HepG2 (cell line): Measurements from ENCODE around the gene SEC24B. TPM values are rescaled to one million over a fixed set of nuclear protein-coding genes. Genes with fewer than 3 reads are reported as not detected.

Source experiments
- microRNA counts: library from miRNA; unstranded; fragments of <30 nt; microRNA quantifications from one replicate; lab custom pipeline; 2015
- microRNA-seq: library from miRNA; unstranded; fragments of <30 nt; microRNA quantifications from one replicate; pipeline ENCODE4, GENCODE V29; 2020
- polyA plus RNA-seq, 8 experiments: library from polyadenylated mRNA; depleted of rRNA in 3 of 8; stranded (reverse) in 7 of 8; unstranded in 1 of 8; fragments of >200 nt; fragmentation: Illumina TruSeq in 4 of 8; extraction: Trizol in 4 of 8; gene quantifications; 2 replicates each; pipeline versions ENCODE4 v1.2.1 to v1.2.3, GENCODE V29; 2011 to 2016; ENCODE audit warnings: low read depth in 4 of 8, missing spikeins in 1 of 8, mixed read lengths in 1 of 8; ENCODE audit not compliant: insufficient read depth in 1 of 8
- small RNA-seq, 3 experiments: library from RNA; depleted of rRNA; stranded (forward); fragments of <200 nt; gene quantifications; one replicate each; pipeline ENCODE3, GENCODE V24; 2012; ENCODE audit warnings: low read depth in 2 of 3, low replicate concordance in 1 of 3; ENCODE audit not compliant: insufficient read length in 3 of 3, insufficient read depth in 2 of 3
- total RNA-seq, 5 experiments: library from RNA; depleted of rRNA; stranded (reverse); fragments of >200 nt; fragmentation: Illumina TruSeq; extraction: Trizol; gene quantifications; 2 replicates each; pipeline ENCODE4 v1.2.3, GENCODE V29; 2016; ENCODE audit warnings: low read depth in 1 of 5

SEC24B gene
- total and polyA plus RNA-seq, 2 of the 13 experiments (the other 11 are each of a cell fraction or from before 2014, with no cell fraction given), result 14.6 to 39.0 TPM

MicroRNA genes within 50 kb of the gene (microRNA counts, 767-probe panel; counts per million panel counts)
- microRNA hsa-miR-576-3p (lab: Ali Mortazavi, UCI), result not detected
- microRNA hsa-miR-576-5p (lab: Ali Mortazavi, UCI), result not detected

Small RNA genes within 50 kb of the gene (microRNA-seq; reads per million reads assigned to microRNA genes)
- 32.2 reads per million, percentile 62 among the genes with 10 or more reads in this experiment for gene MIR576

Small RNA genes within 50 kb of the gene (small RNA-seq; reads per million reads assigned to genes)
- 1.1 to 409 (median 66.4) reads per million in 3 experiments for gene MIR576
- gene RN7SL55P, result 0 reads per million in 3 experiments

Other genes starting within 250 kb of the SEC24B start
- gene COL25A1, start 131.2 kb upstream of the SEC24B start, total RNA-seq (2016; rRNA removed; fragmentation: Illumina TruSeq; extraction: Trizol), result not detected in 2 replicates
- not detected in 2 replicates for gene COL25A1, start 131.2 kb upstream of the SEC24B start, polyA plus RNA-seq (2011; rRNA removed)
- gene MCUB, start 126.4 kb downstream of the SEC24B start, total RNA-seq (2016; rRNA removed; fragmentation: Illumina TruSeq; extraction: Trizol), result 0.95 and 1.4 TPM in 2 replicates
- gene MCUB, start 126.4 kb downstream of the SEC24B start, polyA plus RNA-seq (2011; rRNA removed), result 1.7 and 2.2 TPM in 2 replicates